OCI-LY3 (cell line): ENCODE results near the gene C21orf58.

ENCODE experiments used
- CTCF ChIP-seq: fragments of 200-600, 300-600 bp; sonication (generic); IDR thresholded peaks from 2 replicates; pipeline ENCODE4 v1.5.1; 2014; ENCODE audit warnings: antibody characterized with exemption, low read length, low read depth
- EZH2phosphoT487 ChIP-seq: fragments of 200-600 bp; shearing (Covaris generic); IDR thresholded peaks from 2 replicates; pipeline ENCODE4 v1.6.1; 2018; ENCODE audit warnings: antibody characterized with exemption, mixed run types, low read depth

GRCh38 chr21:46264690-46265144 lies 59.0 kb downstream of the C21orf58 start:
- TF ChIP-seq CTCF (no peak), EZH2phosphoT487 (no peak)
